Choroid plexus epithelial cell (primary cell): Measurements from ENCODE around the gene CLDN18.
A peak's percentile ranks its signal among the peaks of the same experiment; 100 is the strongest.

Experiments used
- DNase-seq: peaks from one replicate; pipeline ENCODE4 v3.0.0-alpha.2; 2010; ENCODE audit warnings: low read depth
- H3K4me3 ChIP-seq: 2 replicates; pipeline ENCODE4 v1.5.1; 2011; ENCODE audit warnings: low read depth, mild to moderate bottlenecking, control low read depth, low read length, moderate library complexity
- CTCF ChIP-seq: conservative IDR thresholded peaks from 2 replicates; pipeline ENCODE4 v1.5.1; 2011; ENCODE audit warnings: low read depth, mild to moderate bottlenecking, control low read depth, inconsistent platforms, low read length, moderate library complexity

CLDN18 gene

GRCh38 chr3:138009476-138010272 lies at the start of gene CLDN18:
TSS of gene CLDN18 (plus strand) at chr3:138010165. CDS start at chr3:138010226, 61 bp downstream.
- no peak for DNase-seq
- no peak for TF ChIP-seq CTCF
- H3K4me3 ChIP-seq: no peak within 1 kb of the TSS

GRCh38 chr3:137962251-137962650 lies 47.7 kb upstream of the CLDN18 start:
- DNase-seq: no peak
- no peak overlapping the region for H3K4me3 ChIP-seq
- no peak for TF ChIP-seq CTCF

GRCh38 chr3:137963463-137963862 lies 46.5 kb upstream of the CLDN18 start:
- TF ChIP-seq CTCF: no peak
- no peak for DNase-seq
- H3K4me3 ChIP-seq: no peak overlapping the region

GRCh38 chr3:137970914-137971831 lies 38.8 kb upstream of the CLDN18 start:
- H3K4me3 ChIP-seq: no peak overlapping the region
- peak; percentile 95 for TF ChIP-seq CTCF
- DNase-seq: peak; percentile 72

- TF ChIP-seq CTCF: no peak
- H3K4me3 ChIP-seq: no peak overlapping the region
- no peak for DNase-seq
These were observed 37.6 kb upstream of the CLDN18 start for GRCh38 chr3:137972396-137972795.

- H3K4me3 ChIP-seq: no peak overlapping the region
- no peak for DNase-seq
- no peak for TF ChIP-seq CTCF
These were observed 31.6 kb upstream of the CLDN18 start for GRCh38 chr3:137978328-137978727.
